COLO829 (cell line): ENCODE data around the gene BLTP2.
"Not testable (repeated sequence)": the region's sequence is repeated elsewhere in the genome, so short reads cannot be mapped to it uniquely, and the experiment has no call there.

Experiments
- DNase-seq: peaks from one replicate; pipeline ENCODE4 v3.0.0; 2012; ENCODE audit warnings: low spot score

BLTP2 gene

DNA sequence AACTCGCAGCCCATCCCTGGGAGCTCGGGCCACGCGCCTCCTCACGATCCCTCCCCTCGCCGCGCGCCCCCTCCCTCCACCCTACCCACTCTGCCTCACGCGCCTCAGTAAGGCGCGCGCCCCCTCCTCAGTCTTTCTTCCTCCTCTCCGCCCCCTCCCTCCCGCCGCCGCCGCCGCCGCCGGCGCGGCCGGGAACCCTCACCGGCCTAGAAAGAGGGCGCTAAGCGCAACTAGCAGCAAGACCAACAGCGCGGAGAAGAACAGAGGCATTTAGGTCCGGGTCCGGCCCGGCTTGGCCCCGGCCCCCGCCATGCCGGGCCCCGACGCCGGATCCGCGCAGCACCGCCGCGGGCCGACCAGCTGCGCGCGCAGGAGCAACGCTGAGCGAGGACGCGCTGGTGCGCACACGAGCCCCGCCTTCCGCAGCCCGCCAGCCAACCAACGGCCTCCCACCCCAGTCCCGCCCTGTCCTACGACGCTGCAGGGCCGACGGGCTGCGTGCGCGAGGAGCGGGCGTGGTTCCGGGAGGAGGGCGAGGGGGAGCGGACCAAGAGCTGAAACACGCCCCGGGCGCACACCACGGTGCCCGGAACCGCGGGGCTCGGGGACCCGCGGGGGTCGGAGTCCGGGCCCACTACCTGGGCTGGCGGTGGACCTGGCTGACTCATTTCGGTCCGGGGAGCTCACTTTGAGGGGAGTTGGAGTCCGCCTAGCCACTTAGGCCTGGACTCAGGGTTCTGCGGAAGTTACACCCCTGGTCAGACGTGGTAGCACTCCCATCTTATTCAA, at the start of gene BLTP2:
Gene BLTP2 (minus strand): TSS at position 372 of the 789 bp plus-strand sequence. CDS start 102 bp downstream, at position 270.
- peak; percentile 97 for DNase-seq

DNA sequence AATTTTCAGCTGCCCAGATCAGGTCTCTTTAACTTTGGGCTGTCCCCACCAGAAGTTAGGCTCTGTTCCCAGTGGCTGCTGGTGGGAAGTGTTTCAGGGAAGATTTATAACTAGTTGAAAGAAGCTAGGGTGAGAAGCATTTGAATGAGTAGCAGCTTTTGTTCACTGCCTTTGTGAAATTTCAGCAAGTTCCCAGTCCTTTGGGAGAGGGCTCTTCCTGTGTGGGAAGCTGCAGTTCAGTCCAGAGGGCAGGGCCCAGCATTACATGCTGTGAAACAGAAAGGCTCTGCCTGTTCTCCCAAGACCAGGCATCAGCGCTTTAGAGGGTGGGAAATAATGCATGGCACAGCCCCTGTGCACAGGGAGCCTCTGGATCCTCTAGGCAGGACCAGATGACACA, 48.9 kb upstream of the BLTP2 start:
- DNase-seq: peak; percentile 35

DNA sequence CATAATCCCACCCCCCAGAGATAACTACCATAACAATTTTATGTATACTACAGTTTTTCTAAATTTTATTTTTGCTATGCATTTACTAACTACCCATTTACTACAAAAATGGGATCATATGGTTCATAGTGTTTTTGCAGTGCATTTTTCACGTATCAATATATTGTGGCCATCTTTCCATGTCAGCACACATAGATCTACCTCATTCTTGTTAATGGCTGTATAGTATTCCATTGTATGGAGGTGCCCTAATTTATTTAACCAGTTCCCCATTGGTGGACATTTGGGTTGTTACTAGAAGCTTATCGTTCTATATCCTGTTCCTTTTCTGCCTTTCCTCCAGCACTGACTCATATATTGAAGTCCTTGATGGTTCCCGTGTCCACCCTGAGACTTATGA, 44.1 kb upstream of the BLTP2 start:
- DNase-seq: no peak

DNA sequence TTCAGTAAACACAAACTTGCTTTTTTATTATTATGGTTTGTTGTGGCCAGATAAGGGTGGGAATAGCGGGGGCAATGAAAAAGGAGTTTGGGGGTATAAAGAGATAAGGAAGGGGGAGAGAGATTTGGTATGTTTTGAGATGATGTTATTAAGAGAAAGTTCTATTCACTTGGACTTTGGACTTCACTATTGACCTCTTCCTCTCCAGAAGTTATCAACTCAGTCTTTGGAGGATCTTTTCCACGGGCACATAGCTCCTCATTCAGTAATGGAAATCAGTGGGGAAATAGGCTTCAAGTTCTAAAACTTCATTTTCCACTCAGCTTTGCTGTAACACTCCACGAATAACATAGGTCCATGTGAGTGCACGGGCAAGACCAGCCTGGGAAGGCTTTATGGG, 43.5 kb upstream of the BLTP2 start:
- no peak for DNase-seq

DNA sequence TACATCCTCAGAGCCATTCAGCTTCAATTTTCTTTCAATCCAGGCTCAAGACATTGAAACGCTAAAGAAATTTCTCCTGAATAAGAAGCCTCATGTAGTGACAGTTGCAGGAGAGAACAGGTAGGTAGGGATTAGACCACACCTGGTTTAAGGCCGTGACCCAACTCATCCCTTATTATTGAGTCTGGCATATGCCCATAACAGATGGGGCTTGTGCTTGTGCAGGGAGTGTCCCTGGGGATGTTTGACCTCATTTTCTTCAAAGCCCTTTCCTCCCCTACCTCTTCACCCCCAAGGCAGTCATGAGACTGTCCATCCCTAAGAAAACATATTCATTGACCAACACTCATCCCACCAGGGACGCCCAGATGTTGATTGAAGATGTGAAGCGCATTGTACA, 41.3 kb upstream of the BLTP2 start:
- no peak for DNase-seq

DNA sequence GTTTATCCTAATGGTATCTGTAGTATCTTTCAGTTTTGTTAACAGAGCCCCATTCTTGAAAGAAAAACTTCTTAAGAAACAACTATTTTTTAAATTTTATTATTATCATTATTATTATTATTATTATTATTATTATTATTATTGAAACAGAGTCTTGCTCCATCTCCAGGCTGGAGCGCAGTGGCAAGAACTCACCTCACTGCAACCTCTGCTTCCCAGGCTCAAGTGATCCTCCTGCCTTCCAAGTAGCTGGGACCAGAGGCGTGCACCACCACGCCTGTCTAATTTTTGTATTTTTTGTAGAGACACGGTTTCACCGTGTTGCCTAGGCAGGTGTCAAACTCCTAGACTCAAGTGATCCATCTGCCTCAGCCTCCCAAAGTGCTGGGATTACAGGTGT, 40.4 kb upstream of the BLTP2 start:
- no peak for DNase-seq

DNA sequence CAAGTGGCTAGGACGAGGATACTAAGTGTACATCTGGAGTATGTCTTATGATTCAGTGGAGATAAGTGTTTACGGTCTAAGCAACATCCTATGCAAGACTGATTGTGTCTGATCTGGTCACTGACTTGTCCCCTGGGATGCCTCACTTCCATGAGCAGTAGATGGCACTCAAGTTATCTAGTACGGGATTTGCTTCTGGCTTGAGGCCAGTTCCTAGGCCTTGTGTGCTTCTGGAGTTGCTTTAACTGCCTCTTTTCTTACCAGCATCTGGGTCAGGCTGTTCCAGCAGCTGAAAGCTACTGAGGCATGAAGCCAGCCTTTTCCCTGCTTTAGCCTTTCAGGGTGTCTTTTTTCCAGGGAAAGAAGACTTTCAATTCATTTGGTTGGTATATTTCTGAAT, 40.0 kb upstream of the BLTP2 start:
- no peak for DNase-seq

DNA sequence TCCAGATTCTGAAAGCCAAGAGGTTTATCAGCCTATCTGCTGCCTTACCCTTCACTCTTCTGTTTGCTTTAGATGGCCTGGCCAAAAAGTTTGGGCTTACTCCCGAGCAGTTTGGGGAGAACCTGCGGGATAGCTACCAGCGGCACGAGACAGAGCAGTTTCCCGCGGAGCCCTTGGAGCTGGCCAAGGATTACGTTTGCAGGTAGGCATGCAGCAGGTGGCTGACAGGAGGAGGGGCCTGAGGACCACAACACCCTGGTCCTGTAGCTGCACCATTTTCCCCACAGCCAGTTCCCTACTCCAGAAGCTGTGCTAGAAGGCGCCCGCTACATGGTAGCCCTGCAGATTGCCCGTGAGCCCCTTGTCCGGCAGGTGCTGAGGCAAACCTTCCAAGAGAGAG, 37.7 kb upstream of the BLTP2 start:
- no peak for DNase-seq

DNA sequence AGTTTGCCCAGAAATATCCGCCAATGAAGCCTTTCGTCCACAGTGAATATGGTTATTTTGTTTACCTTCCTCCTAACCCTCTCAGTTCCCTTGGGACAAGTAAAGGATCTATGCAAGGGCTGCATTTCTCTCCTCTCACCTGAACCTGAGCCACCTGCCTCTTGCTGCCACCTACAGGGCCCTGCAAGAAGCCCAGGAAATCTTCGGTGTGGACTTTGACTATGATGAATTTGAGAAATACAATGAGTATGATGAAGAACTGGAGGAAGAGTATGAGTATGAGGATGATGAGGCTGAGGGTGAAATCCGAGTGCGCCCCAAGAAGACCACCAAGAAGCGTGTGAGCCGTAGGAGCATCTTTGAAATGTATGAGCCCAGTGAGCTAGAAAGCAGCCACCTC, 31.0 kb upstream of the BLTP2 start:
- no peak for DNase-seq

DNA sequence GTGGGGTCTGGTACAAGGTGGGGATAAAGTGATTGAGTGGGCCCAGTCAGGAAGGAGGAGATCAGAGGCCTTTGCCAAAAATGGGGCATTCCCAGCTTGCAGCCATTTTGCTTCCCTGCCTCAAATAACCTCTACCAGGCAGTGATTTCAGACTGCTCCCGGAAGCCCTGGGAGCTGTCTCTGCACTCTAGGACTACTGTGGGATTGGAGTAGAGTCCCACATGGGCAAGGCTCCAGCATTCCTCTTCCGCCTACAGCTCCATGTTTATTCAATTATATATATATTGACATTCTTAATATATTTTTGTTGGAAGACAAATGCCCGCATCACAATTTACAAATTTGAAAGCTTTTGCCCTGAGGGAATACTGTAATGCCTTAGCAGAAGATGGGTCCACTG, 30.5 kb upstream of the BLTP2 start:
- DNase-seq: no peak

DNA sequence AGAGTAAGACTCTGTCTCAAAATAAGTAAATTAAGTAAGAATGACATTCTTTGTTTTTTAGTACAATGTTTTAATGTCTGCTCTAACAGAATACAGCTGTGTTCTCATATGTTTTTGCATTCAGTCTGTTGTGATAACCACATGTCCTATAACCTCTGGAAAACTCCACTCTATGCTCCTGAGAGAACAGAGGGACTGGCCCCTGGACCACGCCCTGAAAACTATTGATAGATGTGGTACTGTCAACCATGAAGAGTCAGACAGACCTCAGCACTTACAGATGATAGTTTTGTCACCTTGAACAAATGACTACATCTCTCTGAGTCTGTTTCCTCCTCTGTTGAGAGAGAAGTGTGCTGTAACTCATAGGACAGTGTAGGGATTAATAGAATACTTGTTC, 25.0 kb upstream of the BLTP2 start:
- no peak for DNase-seq

DNA sequence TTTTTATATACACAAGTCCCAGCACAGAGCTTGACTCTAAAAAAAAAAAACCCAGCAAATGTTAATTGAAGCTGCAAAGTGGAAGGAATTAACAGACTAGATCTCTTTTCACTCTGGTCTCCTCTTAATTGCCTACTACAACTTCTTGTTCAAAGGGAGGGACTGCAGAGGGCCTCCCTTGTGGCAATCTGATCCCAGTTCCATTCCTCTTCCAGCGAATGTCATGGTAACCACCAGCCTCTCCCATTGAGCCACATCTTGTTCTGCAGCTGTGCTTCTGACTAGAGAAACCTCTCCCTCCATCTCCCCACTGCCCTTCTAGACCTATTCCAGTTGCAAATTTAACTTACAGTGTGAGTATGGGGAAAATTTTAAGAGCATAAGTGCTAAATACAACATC, 22.9 kb upstream of the BLTP2 start:
- DNase-seq: no peak

DNA sequence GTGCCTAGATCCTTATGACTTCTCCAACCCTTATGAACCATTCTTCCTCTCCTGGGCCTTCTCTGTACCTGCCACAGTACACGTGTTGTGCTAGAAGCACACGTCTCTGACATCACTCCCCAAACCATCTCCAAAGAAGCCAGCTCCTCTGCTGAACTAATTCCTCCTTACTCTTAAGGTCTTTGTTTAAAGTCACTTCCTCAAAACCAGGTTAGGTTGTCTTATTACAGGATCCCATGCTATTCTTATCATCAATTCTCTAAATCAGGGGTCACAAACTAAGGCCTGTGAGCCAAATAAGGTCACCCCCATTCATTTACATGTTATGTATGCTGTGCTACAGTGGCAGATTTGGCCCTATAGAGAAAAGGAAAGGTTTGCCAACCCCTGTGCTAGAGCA, 21.0 kb upstream of the BLTP2 start:
- DNase-seq: no peak

DNA sequence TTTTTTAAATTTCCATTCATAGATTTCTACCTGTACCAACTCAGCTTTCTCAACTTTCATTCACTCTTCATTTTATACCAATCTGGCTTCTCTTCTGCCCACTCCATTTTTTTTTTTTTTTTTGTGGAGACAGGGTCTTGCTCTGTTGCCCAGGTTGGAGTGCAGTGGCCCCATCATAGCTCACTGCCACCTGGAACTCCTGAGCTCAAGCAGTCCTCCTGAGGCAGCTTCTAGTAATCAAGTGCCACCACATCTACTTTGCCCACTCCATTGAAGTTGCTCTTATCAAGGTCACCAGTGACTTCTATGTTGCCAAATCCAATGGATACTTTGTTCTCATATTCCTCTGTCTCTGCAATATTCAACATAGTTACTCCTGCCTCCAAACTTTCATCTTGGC, 18.8 kb upstream of the BLTP2 start:
- no peak for DNase-seq

DNA sequence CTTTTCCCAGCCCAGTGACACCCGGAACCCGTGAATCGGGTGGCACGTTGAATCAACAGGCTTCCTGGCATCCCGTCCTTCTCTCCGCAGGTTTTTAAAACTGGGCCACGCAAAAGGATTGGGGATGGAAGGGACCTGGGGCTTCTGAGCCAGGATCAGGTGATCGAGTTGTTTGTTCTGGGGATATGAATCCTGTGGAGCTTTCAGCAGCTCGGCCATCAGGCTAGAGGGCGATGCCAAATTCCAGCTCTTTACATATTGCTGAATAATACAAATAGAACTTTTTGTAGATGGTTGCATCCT, 17.5 kb upstream of the BLTP2 start:
- no peak for DNase-seq

DNA sequence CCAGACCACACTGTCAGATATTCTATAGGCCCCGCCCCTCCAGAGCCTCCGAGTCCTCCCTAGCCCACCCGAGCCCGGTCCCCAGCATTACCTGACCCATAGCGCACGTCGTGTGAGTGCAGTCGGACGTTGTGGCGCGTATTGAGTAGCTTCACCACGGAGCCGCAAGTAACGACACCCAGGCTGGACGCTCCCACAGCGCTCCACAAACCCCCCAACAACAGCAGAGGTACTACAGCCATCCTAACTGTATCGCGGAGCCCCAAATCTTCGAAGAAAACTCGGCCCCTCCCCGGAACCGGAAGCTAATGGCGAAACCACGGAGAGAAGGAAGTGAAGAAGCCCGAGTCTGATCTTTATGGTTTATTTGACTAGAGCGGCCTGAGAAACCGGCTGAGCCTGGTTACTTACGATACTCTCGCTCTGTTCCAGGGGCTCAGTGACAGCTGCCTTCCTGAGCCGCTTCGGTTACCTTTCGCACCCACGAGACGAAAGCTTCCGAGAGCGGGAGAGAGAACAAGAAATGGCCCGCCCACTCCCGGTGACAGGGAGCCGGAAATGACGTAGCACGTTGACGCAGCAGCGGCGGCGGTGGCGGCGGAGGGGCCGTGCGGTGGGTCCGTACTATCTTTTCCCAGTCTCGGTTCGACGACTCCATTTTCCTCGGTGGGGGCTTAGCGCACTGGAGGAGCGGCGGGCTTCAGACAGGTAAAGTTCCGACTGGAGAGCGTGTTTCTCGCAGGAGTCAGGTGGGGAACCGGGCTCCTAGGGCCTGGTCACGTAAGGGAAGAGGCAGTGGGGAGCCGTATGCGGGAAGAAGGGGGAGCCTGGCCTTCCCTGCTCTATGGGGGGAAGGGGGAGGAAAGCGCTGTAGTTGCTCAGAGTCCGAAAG, 16.9 kb upstream of the BLTP2 start, which contains the start of the genes SDF2 and SUPT6H:
Gene SDF2 (minus strand): TSS at position 272 of the 892 bp plus-strand sequence. CDS start 30 bp downstream, at position 242.
Gene SUPT6H (plus strand): TSS at position 571 of the 892 bp plus-strand sequence. CDS start 11,197 bp downstream, outside the sequence.
- DNase-seq: peak; percentile 95

DNA sequence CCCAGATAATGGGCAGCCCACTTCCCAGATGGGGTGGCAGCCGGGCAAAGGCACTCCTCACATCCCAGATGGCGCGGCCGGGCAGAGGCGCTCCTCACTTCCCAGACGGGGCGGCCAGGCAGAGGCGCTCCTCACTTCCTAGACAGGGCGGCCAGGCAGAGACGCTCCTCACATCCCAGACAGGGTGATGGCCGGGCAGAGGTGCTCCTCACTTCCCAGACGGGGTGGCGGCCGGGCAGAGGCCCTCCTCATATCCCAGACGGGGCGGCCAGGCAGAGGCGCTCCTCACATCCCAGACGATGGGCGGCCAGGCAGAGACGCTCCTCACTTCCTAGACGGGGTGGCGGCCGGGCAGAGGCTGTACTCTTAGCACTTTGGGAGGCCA, 14.5 kb upstream of the BLTP2 start:
- not testable (repeated sequence) for DNase-seq

DNA sequence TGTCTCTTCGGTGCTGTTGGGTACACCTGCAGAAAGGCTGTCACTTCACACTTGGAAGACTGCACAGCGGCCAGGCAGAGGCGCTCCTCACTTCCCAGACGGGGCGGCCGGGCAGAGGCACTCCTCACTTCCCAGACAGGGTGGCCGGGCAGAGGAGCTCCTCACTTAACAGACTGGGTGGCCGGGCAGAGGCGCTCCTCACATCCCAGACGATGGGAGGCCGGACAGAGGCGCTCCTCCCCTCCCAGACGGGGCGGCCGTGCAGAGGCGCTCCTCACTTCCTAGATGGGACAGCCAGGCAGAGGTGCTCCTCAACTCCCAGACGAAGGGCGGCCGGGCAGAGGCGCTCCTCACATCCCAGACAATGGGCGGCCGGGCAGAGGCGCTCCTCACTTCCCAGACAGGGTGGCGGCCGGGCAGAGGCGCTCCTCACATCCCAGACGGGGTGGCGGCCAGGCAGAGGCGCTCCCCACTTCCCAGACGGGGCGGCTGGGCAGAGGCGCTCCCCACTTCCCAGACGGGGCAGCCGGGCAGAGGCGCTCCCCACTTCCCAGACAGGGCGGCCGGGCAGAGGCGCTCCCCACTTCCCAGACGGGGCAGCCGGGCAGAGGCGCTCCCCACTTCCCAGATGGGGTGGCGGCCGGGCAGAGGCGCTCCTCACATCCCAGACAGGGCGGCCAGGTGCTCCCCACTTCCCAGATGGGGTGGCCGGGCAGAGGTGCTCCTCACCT, 14.0 kb upstream of the BLTP2 start:
- not testable (repeated sequence) for DNase-seq

DNA sequence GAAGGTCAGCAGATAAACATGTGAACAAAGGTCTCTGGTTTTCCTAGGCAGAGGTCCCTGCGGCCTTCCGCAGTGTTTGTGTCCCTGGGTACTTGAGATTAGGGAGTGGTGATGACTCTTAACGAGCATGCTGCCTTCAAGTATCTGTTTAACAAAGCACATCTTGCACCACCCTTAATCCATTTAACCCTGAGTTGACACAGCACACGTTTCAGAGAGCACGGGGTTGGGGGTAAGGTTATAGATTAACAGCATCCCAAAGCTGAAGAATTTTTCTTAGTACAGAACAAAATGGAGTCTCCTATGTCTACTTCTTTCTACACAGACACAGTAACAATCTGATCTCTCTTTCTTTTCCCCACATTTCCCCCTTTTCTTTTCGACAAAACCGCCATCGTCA, 13.4 kb upstream of the BLTP2 start:
- DNase-seq: not testable (repeated sequence)

DNA sequence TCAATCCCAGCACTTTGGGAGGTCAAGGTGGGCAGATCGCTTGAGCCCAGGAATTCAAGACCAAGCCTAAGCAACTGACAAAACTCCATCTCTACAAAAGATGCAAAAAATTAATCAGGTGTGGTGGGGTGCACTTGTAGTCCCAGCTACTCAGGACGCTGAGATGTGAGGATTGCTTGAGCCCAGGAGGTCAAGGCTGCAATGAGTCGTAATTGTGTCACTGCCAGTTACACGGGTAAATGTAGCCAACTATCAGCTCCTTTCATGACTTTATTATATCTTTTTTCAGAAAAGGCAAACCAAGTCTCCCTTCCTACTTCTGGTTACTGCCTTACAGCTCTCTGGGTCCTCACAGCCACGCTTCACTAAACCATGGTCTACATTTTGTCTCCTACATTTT, 12.8 kb upstream of the BLTP2 start:
- no peak for DNase-seq

DNA sequence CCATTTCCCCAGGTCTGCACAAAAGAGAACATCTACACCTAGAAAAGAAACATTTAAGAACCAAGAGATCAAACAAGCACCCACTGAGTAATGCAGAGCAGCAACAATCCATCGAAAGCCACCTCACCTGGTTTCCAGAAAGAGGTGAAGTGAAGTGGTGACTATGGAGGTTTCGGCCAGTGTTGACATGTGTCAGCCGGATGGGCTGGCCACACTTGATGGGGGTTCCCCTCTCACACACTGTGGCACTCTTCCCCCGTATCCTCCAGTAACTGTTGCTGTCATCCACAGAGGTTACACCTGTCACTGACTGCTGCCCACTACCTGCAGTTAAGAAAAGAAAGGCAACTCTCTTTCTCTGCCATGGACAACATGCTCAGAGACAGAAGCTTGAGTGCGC, 10.2 kb upstream of the BLTP2 start:
- DNase-seq: no peak

DNA sequence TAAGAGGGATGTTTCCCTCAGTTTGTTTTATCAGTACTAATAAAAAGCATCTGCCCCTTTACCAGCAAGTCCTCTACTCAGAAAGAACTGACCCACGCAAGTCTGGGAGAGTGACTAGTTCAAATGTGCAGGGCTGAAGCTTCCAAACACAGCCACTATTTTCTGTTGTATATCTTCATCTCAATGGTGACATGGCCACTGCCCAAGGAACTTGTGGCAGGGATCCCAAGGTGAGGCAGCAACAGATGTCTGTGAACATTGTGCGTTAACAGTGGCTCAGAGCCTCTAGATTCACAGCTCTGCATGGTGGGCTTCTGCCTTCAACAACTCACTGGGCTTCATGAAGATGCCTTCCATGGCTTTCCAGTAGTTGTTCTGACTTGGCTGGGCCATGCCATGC, 3.7 kb upstream of the BLTP2 start:
- DNase-seq: no peak
